Measurements from ENCODE around the gene SLC29A2. TPM values are rescaled to one million over a fixed set of nuclear protein-coding genes. Genes with fewer than 3 reads are reported as not detected.
A peak's percentile ranks its signal among the peaks of the same experiment; 100 is the strongest.

SLC29A2 gene
- total RNA-seq, 6 donors from 2014 or later: 8.3 to 20.5 (median 13.1) TPM

DNA sequence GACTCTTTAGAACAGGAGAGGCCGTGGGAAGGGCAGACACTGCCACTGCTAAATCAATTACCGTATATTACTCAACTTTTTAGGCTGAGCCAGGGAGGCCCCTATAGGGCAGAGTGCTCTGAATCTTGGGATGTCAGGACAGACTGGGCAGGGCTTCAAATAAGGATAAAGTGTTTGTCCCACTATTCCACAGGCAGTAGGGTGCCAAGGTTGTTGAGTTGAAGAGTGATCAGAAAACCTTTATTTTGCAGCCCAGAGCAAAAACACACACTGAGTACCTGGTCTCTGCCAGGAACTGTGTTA, 22.5 kb downstream of the SLC29A2 start:
- TF ChIP-seq POLR2AphosphoS5 (IDR thresholded peaks at IDR 0.05): no peak
- TF ChIP-seq, protein P1, sequence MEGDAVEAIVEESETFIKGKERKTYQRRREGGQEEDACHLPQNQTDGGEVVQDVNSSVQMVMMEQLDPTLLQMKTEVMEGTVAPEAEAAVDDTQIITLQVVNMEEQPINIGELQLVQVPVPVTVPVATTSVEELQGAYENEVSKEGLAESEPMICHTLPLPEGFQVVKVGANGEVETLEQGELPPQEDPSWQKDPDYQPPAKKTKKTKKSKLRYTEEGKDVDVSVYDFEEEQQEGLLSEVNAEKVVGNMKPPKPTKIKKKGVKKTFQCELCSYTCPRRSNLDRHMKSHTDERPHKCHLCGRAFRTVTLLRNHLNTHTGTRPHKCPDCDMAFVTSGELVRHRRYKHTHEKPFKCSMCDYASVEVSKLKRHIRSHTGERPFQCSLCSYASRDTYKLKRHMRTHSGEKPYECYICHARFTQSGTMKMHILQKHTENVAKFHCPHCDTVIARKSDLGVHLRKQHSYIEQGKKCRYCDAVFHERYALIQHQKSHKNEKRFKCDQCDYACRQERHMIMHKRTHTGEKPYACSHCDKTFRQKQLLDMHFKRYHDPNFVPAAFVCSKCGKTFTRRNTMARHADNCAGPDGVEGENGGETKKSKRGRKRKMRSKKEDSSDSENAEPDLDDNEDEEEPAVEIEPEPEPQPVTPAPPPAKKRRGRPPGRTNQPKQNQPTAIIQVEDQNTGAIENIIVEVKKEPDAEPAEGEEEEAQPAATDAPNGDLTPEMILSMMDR (IDR thresholded peaks at IDR 0.05): no peak
- TF ChIP-seq EP300 (IDR thresholded peaks at IDR 0.05): no peak
- no peak for TF ChIP-seq POLR2A (IDR thresholded peaks at IDR 0.05)
- peak overlapping the region in 3 of 4 donors; percentile 6 to 89 (median 35) for H3K27ac ChIP-seq
- H3K36me3 ChIP-seq: no peaks in the 10 kb centered on the region
- peaks cover 27 to 47% (median 35%) of the 10 kb centered on the region in 4 donors for H3K4me1 ChIP-seq
- WGBS, 2 donors: 45 to 60% methylated on average over 2 of the region's 2 CpGs
- no peaks in the 10 kb centered on the region for H3K9me3 ChIP-seq
- DNase-seq (no peak), ATAC-seq (ENCODE audit: low FRiP score in 2 of 2) (no peak)
- peak overlapping the region in 2 of 4 donors; percentile 74 to 98 for H3K4me3 ChIP-seq
- H3K27me3 ChIP-seq: no peaks in the 10 kb centered on the region

DNA sequence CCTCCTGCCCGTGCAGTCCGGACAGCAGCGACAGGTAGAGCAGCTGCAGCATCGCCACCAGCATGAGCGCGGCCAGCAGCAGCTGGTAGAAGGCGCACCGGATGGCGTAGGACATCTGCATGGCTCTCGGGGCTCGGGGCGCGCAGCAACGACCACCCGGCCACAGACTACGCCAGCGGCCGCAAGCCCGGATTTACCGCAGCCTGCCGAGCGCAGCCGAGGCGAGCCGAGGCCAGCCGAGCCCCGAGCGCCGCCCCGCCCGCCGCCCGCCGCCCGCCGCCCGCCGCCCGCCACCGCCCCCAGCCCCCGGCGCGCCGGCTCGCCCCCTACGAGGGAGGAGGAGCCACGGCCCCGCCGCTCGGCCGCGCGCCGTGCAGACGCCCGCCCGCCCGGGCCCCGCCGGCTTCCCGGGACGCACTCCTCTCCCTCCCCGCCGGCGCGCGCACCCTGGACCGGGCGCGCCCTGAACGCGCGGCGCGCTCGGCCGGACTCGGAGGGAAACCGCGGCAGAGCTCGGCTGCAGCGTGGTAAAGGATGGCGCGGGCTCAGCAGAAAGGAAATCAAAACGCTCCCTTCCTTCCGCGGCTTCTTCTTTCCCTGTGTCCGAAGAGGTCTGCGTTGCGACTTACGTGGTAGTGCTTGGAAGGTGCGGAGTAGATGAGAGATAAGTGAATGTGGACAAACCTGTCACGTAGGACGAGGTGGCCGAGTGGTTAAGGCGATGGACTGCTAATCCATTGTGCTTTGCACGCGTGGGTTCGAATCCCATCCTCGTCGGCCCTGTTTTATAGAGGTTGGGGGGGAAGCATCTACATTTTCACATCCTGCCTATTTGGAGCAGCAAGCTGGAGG, 23.9 kb downstream of the SLC29A2 start, which contains the start of gene B4GAT1:
Gene B4GAT1 (minus strand): TSS at position 205 of the 852 bp plus-strand sequence. CDS start 84 bp downstream, at position 121.
- Histone ChIP-seq H3K27me3 (no peaks in the 10 kb centered on the region), H3K9me3 (no peaks in the 10 kb centered on the region), H3K27ac (peak within 1 kb of the TSS; percentile 78 to 89 (median 88)), H3K4me1 (peaks cover 36 to 56% (median 46%) of the 10 kb centered on the region in 4 donors), H3K36me3 (peaks cover 0 to 3% (median 1%) of the 10 kb centered on the region in 4 donors), H3K4me3 (peak within 1 kb of the TSS; percentile 74 to 98 (median 86))
- WGBS, 2 donors: 0 to 1% methylated on average over 13 to 36 of the region's 101 CpGs
- peak; percentile 83 to 95 for DNase-seq
- TF ChIP-seq EP300 (IDR thresholded peaks at IDR 0.05) (no peak), POLR2A (IDR thresholded peaks at IDR 0.05) (peak in 1 of 4 donors; percentile 66), POLR2AphosphoS5 (IDR thresholded peaks at IDR 0.05) (peak; percentile 42 to 49)
- TF ChIP-seq, protein P1 (IDR thresholded peaks at IDR 0.05): no peak
- ATAC-seq (ENCODE audit: low FRiP score in 2 of 2): peak; percentile 66 to 78

DNA sequence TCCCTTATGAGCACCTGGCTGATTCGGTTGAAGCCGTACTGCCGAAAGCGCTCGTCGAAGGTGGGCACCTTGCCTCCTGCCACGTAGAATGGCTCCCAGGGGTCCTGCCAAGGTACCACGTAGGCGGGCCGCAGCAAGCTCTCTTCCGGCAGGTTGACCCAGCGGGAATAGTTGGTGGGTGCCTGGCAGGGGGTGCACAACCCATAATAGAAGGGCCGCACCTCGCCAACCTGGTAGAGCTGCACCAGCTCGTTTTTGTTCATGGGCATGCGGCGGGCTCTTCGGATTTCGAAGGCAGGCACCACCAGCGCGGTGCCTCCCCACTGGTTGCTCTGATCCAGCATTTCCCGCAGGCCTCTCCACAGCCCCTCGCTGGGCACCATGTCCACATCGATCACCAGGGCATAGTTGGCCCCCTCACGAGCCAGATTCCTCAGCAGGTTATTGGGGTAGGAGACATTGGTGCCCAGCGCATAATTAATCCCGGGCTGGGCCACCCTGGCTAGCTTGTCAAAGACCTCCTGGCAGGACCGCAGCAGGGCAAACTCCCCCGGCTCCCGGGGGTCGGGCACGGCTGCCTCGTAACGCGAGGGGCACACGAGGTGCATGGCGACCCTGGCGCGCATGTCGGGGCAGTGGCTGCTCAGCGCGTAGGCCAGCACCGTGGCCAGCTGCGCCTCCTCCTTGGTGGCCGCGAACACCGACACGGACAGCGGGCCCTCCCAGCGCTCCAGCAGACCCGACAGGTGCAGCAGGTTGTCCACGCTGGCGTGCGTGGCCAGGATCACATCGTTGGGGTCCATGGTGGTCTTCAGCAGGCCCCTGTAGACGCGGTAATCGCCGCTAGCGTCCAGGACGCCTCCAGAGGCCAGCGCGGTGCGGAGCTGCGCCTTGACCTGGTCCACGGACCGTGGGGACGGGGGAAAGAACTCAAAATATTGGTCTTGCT, 24.8 kb downstream of the SLC29A2 start:
- peak overlapping the region; percentile 74 to 98 (median 86) for H3K4me3 ChIP-seq
- peak in 1 of 2 donors; percentile 87 for DNase-seq
- H3K36me3 ChIP-seq: peaks cover 0 to 12% (median 7%) of the 10 kb centered on the region in 4 donors
- ATAC-seq (ENCODE audit: low FRiP score in 2 of 2): no peak
- WGBS, 2 donors: 46 to 47% methylated on average over 21 to 38 of the region's 68 CpGs
- no peaks in the 10 kb centered on the region for H3K9me3 ChIP-seq
- H3K27ac ChIP-seq: peak overlapping the region; percentile 78 to 89 (median 88)
- peaks cover 36 to 56% (median 46%) of the 10 kb centered on the region in 4 donors for H3K4me1 ChIP-seq
- TF ChIP-seq EP300 (IDR thresholded peaks at IDR 0.05) (no peak), POLR2AphosphoS5 (IDR thresholded peaks at IDR 0.05) (no peak), POLR2A (IDR thresholded peaks at IDR 0.05) (no peak)
- TF ChIP-seq, protein P1 (IDR thresholded peaks at IDR 0.05): no peak
- no peaks in the 10 kb centered on the region for H3K27me3 ChIP-seq

DNA sequence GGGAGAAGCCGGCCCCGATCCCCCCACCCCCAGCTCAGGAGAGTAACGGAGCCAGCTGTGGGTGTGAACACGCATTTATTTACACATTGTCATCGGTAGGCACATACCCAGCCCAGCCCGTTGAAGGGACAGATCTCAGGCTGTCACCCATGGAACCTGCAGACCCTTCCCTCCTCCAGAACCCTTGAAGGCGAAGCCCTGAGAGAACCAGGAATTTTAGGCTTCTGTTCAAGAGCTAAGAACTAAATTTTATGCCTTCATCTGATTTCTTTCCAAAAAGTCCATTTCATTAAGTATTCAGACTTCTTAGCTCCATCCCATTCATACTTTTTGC, 26.3 kb downstream of the SLC29A2 start:
- Histone ChIP-seq H3K4me3 (peak overlapping the region; percentile 74 to 98 (median 86)), H3K27ac (peak overlapping the region; percentile 88 to 89 (median 89)), H3K4me1 (peaks cover 36 to 51% (median 46%) of the 10 kb centered on the region in 4 donors), H3K27me3 (no peaks in the 10 kb centered on the region), H3K9me3 (no peaks in the 10 kb centered on the region), H3K36me3 (peaks cover 13 to 27% (median 22%) of the 10 kb centered on the region in 4 donors)
- TF ChIP-seq POLR2A (IDR thresholded peaks at IDR 0.05) (no peak), EP300 (IDR thresholded peaks at IDR 0.05) (no peak), POLR2AphosphoS5 (IDR thresholded peaks at IDR 0.05) (no peak)
- TF ChIP-seq, protein P1 (IDR thresholded peaks at IDR 0.05): no peak
- 5 to 31% methylated on average over 2 to 7 of the region's 7 CpGs for WGBS, 2 donors
- ATAC-seq (ENCODE audit: low FRiP score in 2 of 2) (peak in 1 of 2 donors; percentile 24), DNase-seq (no peak)

Data from upper lobe of left lung (tissue), 6 donors.